Nephron (organoid): ENCODE results near the gene OBI1.

Source experiments
- H3K27ac Mint-ChIP-seq, 3 experiments: 2 replicates each; pipeline ENCODE4 v1.8.0; 2020; ENCODE audit warnings: mixed read lengths in 3 of 3, mild to moderate bottlenecking in 2 of 3, moderate library complexity in 1 of 3
- H3K27me3 Mint-ChIP-seq: 2 replicates; pipeline ENCODE4 v1.8.0; 2021; ENCODE audit warnings: low read depth, mild to moderate bottlenecking, moderate library complexity, mixed read lengths
- H3K36me3 Mint-ChIP-seq: 2 replicates; pipeline ENCODE4 v1.8.0; 2020; ENCODE audit warnings: low read depth, mixed read lengths
- H3K4me1 Mint-ChIP-seq: 2 replicates; pipeline ENCODE4 v1.8.0; 2020; ENCODE audit warnings: mixed read lengths
- H3K4me3 Mint-ChIP-seq, 3 experiments: 2 replicates each; pipeline ENCODE4 v1.8.0; 2020; ENCODE audit warnings: mild to moderate bottlenecking in 3 of 3, mixed read lengths in 3 of 3, moderate library complexity in 2 of 3
- H3K9me3 Mint-ChIP-seq: 2 replicates; pipeline ENCODE4 v1.8.0; 2020; ENCODE audit warnings: mixed read lengths
- CTCF ChIP-seq, 3 experiments: fragments of 200-600 bp; sonication (generic); IDR thresholded peaks; one replicate each; pipeline ENCODE4 v1.5.0; 2021; ENCODE audit warnings: antibody characterized with exemption in 3 of 3; ENCODE audit not compliant: unreplicated experiment in 3 of 3

OBI1 gene

GRCh38 chr13:78680576-78681350 is 21.8 kb upstream of the OBI1 start:
- peaks cover 3% of the 10 kb centered on the region for H3K9me3 Mint-ChIP-seq
- H3K27me3 Mint-ChIP-seq = no peaks in the 10 kb centered on the region
- no peak overlapping the region for H3K4me3 Mint-ChIP-seq
- no peak overlapping the region for H3K27ac Mint-ChIP-seq
- peaks cover 9% of the 10 kb centered on the region for H3K4me1 Mint-ChIP-seq
- TF ChIP-seq CTCF (IDR thresholded peaks at IDR 0.05; ENCODE audit: unreplicated experiment in 3 of 3) = no peak
- H3K36me3 Mint-ChIP-seq = no peaks in the 10 kb centered on the region

- no peak overlapping the region for H3K4me3 Mint-ChIP-seq
- H3K4me1 Mint-ChIP-seq = peaks cover 9% of the 10 kb centered on the region
- H3K27ac Mint-ChIP-seq = no peak overlapping the region
- no peak for TF ChIP-seq CTCF (IDR thresholded peaks at IDR 0.05; ENCODE audit: unreplicated experiment in 3 of 3)
- H3K27me3 Mint-ChIP-seq = peaks cover 1% of the 10 kb centered on the region
- H3K9me3 Mint-ChIP-seq = peaks cover 3% of the 10 kb centered on the region
- H3K36me3 Mint-ChIP-seq = no peaks in the 10 kb centered on the region
These were observed 21.2 kb upstream of the OBI1 start for GRCh38 chr13:78680115-78680561.

GRCh38 chr13:78679329-78679728 is 20.4 kb upstream of the OBI1 start:
- no peaks in the 10 kb centered on the region for H3K36me3 Mint-ChIP-seq
- H3K4me1 Mint-ChIP-seq = peaks cover 9% of the 10 kb centered on the region
- no peak overlapping the region for H3K27ac Mint-ChIP-seq
- H3K9me3 Mint-ChIP-seq = peaks cover 3% of the 10 kb centered on the region
- TF ChIP-seq CTCF (IDR thresholded peaks at IDR 0.05; ENCODE audit: unreplicated experiment in 3 of 3) = no peak
- H3K27me3 Mint-ChIP-seq = peaks cover 6% of the 10 kb centered on the region
- H3K4me3 Mint-ChIP-seq = no peak overlapping the region

- no peak for TF ChIP-seq CTCF (IDR thresholded peaks at IDR 0.05; ENCODE audit: unreplicated experiment in 3 of 3)
- H3K27ac Mint-ChIP-seq = no peak overlapping the region
- H3K27me3 Mint-ChIP-seq = peaks cover 17% of the 10 kb centered on the region
- no peaks in the 10 kb centered on the region for H3K9me3 Mint-ChIP-seq
- peaks cover 4% of the 10 kb centered on the region for H3K4me1 Mint-ChIP-seq
- H3K4me3 Mint-ChIP-seq = no peak overlapping the region
- H3K36me3 Mint-ChIP-seq = no peaks in the 10 kb centered on the region
These were observed 16.2 kb upstream of the OBI1 start for GRCh38 chr13:78675112-78675511.

- H3K4me1 Mint-ChIP-seq = no peaks in the 10 kb centered on the region
- H3K27me3 Mint-ChIP-seq = peaks cover 18% of the 10 kb centered on the region
- no peak overlapping the region for H3K4me3 Mint-ChIP-seq
- no peak overlapping the region for H3K27ac Mint-ChIP-seq
- TF ChIP-seq CTCF (IDR thresholded peaks at IDR 0.05; ENCODE audit: unreplicated experiment in 3 of 3) = no peak
- H3K36me3 Mint-ChIP-seq = no peaks in the 10 kb centered on the region
- no peaks in the 10 kb centered on the region for H3K9me3 Mint-ChIP-seq
These were observed 15.7 kb upstream of the OBI1 start for GRCh38 chr13:78674638-78675037.

GRCh38 chr13:78662467-78662866 is 3.5 kb upstream of the OBI1 start:
- no peak overlapping the region for H3K4me3 Mint-ChIP-seq
- no peaks in the 10 kb centered on the region for H3K27me3 Mint-ChIP-seq
- peaks cover 10% of the 10 kb centered on the region for H3K4me1 Mint-ChIP-seq
- TF ChIP-seq CTCF (IDR thresholded peaks at IDR 0.05; ENCODE audit: unreplicated experiment in 3 of 3) = no peak
- no peak overlapping the region for H3K27ac Mint-ChIP-seq
- H3K36me3 Mint-ChIP-seq = no peaks in the 10 kb centered on the region
- no peaks in the 10 kb centered on the region for H3K9me3 Mint-ChIP-seq
